ENCODE measurements around the gene TSGA10.
"Not testable (repeated sequence)": the region's sequence is repeated elsewhere in the genome, so short reads cannot be mapped to it uniquely, and the experiment has no call there.

Gene TSGA10

DNA sequence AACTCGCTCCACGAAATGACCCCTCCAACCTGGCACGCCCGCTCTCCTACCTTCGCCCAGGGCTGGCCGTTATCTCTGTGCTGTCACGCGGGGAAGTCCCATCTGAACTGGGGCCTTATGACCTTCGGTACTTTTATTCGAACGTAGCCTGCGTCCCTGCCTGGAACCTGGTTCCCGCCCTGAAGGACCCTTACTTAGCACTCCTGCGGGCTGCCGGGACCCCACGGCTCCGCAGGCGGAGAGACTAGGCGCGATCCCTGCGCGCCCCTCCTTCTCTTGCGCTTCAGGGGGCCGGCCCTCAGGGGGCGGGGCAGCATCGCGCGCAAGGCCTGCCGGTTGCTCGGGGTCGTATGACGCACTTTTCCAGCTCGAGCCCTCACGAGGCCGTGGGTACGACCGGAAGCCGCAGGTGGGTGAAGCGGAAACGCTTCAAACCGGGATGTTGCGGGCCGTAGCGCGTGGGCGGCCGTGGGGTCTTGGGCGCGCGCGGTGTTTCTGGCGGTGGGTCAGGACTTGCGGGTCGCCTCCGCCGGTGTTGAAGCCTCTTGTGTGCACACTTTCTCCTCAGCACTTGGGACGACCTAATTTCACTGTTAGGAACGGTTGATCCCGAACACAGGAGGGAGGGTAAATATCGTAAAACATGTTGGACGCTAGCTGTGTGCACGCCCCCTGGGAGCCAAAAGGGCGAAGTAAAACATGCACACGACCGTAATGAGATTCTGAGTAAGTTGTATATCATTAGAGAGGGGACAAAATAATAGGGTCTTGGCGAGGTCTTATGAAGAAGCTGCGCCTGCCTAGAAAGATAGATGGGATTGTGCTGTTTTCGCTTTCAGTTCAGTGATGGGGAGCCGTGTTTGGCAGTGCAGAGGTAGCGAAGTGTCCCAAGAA is at the start of gene TSGA10, which contains the start of gene LIPT1:
TSGA10 (minus strand) TSS at position 300 of the 894 bp plus-strand sequence. CDS start 45,503 bp downstream, outside the sequence.
LIPT1 (plus strand) TSS at position 325 of the 894 bp plus-strand sequence. CDS start 6,991 bp downstream, outside the sequence.
- DNase-seq (ENCODE audit: low read depth in 2 of 2, low spot score in 1 of 2), result peak; percentile 76 to 85

DNA sequence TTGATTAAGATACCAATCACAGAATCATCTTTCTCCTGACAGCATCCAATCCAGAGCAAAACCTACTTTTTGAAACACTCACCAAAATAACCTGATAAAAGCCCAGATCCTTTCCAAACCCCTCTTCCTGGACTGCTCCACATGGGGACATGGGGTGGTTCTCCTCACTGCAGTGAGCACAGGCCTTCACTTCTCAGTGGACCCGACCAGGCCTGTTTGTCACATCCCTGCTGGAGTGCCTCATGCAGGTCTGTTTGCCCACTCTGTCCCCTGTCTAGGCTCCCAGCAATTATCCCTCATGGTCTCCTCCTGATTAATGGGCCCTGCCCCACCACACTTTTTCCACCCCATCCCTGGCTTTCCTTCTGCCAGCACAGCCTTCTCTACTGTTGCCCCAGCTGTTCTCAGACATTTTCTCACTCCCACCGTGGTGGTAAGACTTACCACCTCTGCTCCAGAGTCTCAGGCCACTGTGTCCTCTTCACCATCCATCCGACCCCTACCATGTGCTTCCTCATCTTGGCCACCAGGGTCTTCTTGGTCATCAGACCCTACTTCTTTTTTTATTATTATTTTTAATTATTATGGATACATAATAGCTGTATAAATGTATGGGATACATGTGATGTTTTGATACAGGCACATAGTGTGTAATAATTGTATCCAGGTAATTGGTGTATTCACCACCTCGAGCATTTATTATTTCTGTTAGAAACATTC is 47.4 kb upstream of the TSGA10 start:
- DNase-seq (ENCODE audit: low read depth in 2 of 2, low spot score in 1 of 2), result no peak

DNA sequence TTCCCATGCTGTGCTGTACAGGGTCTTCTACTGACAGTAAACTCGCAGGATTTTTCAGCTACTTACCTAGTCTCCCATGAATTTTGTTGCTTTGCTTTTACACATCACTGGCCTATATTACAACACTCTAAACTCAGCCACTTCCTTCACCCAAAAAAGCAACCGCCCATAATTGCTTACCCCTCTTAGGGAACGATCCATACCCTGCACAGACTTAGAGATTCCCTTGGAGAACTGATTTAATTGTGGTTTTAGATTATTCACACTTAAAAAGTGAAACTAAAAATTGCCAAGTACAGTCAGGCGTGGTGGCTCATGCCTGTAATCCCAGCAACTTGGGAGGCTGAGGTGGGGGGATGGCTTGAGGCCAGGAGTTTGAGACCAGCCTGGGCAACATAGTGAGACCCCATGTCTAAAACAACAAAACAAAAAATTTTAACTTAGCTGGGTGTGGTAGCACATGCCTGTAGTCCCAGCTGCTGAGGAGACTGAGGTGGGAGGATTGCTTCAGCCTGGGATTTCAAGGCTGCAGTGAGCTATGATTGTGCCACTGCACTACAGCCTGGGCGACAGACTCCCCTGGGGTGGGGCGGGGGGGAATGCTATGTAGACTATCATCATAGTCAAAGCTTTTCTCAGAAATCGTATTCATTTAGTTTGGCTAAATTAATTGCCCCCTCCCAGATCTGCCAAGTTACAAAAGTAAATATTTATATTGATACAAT is 45.5 kb upstream of the TSGA10 start:
- no peak for DNase-seq (ENCODE audit: low read depth in 2 of 2, low spot score in 1 of 2)

- no peak for DNase-seq (ENCODE audit: low read depth in 2 of 2, low spot score in 1 of 2)
These were observed 43.5 kb upstream of the TSGA10 start for GRCh38 chr2:99198103-99198841.

DNA sequence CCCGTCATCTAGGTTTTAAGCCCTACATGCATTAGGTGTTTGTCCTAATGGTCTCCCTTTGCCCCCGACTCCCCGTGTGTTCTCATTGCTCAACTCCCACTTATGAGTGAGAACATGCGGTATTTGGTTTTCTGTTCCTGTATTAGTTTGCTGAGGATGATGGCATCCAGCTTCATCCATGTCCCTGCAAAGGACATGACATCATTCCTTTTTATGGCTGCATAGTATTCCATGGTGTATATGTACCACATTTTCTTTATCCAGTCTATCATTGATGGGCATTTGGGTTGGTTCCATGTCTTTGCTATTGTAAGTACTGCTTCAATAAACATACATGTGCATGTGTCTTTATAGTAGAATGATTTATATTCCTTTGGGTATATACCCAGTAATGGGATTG is 37.6 kb upstream of the TSGA10 start:
- DNase-seq (ENCODE audit: low read depth in 2 of 2, low spot score in 1 of 2), result not testable (repeated sequence)

DNA sequence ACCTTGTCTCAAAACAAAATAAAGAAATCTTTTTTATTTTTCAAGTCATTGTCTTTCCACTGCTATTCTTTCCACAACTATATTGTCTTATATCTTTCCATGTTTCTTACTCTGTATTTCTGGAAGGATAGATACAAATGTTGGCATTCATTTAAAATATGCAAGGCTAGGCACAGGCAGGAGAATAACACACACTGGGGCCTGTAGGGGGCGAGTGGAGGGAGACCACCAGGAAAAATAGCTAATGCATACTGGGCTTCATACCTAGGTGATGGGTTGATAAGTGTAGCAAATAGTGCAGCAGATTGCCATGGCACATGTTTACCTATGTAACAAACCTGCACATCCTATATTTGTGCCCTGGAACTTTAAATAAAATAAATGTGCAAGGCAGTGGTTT is 35.8 kb upstream of the TSGA10 start:
- DNase-seq (ENCODE audit: low read depth in 2 of 2, low spot score in 1 of 2), result no peak

DNA sequence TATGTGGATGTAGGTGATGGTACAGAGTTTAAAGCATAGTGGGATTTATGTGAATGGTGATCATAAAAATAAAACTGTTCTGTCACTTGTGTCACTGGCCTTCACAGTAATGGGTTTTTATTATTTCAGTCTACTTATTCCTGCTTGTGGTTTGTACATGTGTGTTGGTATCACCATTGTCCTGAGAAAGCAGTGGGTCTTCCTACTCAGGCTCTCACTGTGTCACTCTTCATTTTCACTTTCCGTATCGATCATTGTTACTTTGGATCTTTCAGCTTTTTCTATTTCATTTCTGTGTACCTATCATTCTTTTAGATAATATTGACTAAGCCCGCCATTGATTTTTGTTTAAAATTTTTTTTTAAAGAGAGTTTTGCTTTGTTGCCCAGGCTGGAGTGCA is 33.6 kb upstream of the TSGA10 start:
- no peak for DNase-seq (ENCODE audit: low read depth in 2 of 2, low spot score in 1 of 2)

DNA sequence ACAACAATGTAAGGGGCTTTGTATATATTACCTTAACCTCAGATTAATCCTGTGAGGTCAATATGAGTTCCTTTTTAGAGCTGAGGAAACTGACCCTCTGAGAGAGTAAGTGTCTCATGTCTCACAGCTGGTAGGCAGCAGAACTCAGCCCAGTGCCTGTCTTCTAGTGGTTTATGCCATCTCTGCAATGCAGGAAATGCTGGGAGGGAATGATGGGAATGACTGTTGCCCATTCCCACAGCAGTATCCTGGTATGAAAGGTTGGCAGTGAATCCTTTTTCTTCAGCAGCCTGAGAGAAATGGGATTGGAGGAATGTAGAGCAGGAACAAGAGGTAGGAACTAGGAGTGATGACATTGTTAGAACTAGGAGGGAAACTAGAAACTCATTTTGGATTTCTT is 32.3 kb upstream of the TSGA10 start:
- no peak for DNase-seq (ENCODE audit: low read depth in 2 of 2, low spot score in 1 of 2)

- no peak for DNase-seq (ENCODE audit: low read depth in 2 of 2, low spot score in 1 of 2)
These were observed 30.1 kb upstream of the TSGA10 start for GRCh38 chr2:99184811-99185210.

GRCh38 chr2:99183025-99183424 is 28.3 kb upstream of the TSGA10 start:
- DNase-seq (ENCODE audit: low read depth in 2 of 2, low spot score in 1 of 2), result no peak

GRCh38 chr2:99181624-99182000 is 26.9 kb upstream of the TSGA10 start:
- no peak for DNase-seq (ENCODE audit: low read depth in 2 of 2, low spot score in 1 of 2)

- DNase-seq (ENCODE audit: low read depth in 2 of 2, low spot score in 1 of 2), result peak; percentile 80 to 83
These were observed 26.2 kb upstream of the TSGA10 start, which contains the start of the genes MITD1 and MRPL30 for GRCh38 chr2:99180755-99181623. Gene MITD1, minus strand, starts transcription at chr2:99181058. Its CDS starts 77 bp downstream, at chr2:99180981. Gene MRPL30, plus strand, starts transcription at chr2:99181184. Its CDS starts 5,020 bp downstream, at chr2:99186204.

GRCh38 chr2:99171377-99172140 is 16.8 kb upstream of the TSGA10 start:
- no peak for DNase-seq (ENCODE audit: low read depth in 2 of 2, low spot score in 1 of 2)

DNA sequence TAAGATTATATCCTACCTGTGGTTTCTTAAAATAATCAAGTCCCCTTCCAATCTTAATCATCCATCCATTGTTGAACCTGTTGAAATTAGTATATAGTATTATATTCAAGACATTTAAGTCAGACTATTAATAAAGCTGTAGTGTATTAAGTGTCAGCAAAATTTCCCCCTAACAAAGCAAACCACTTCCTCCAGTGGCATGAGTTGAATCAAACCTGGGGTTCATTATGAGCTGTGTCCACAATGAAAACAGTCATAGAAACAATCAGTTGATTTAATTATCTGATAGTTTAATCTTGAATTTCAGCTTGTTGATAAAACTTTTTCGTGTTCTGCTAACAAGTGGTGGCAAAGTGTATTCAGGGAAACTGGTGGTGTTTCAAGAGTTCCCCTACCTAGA is 14.8 kb upstream of the TSGA10 start:
- no peak for DNase-seq (ENCODE audit: low read depth in 2 of 2, low spot score in 1 of 2)

DNA sequence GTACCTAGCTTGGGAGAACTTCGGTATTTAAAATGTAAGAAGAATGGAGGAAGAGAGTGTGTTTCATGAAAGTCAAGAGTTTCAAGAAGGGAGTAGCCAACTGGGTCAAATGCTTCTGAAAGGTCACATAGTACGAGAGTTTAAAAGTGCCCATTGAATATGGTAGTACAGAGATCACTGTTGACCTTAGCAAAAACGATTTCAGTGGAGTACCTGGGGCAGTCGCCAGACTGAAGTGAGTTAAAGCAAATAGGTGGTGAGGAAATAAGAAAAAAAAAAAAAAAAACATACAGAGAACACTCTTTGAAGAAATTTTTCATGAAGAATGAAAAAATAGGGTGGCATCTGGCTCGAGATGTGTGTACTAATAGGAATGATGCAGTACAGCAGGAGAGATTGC is 11.5 kb upstream of the TSGA10 start:
- no peak for DNase-seq (ENCODE audit: low read depth in 2 of 2, low spot score in 1 of 2)

DNA sequence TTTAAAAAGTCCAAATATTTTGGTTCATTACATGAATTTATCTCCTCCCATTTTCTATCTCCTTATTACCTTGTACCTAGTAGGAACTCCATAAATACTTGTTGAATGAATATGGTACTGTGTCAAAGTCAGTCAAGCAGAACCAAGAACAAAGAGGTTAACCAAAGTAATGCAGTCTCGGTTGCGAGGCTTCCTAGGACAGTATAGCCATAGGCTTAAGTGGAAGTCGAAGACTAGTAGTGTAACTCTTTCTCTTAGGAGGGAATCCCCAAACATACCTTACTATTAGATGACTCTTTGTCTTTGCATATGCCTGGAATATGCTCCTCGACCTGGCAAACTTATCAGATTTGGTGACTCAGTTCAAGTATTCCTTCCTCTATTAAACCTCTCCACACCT is 4.9 kb upstream of the TSGA10 start:
- no peak for DNase-seq (ENCODE audit: low read depth in 2 of 2, low spot score in 1 of 2)

- DNase-seq (ENCODE audit: low read depth in 2 of 2, low spot score in 1 of 2), result no peak
These were observed 3.9 kb upstream of the TSGA10 start for GRCh38 chr2:99158599-99158998.

DNA sequence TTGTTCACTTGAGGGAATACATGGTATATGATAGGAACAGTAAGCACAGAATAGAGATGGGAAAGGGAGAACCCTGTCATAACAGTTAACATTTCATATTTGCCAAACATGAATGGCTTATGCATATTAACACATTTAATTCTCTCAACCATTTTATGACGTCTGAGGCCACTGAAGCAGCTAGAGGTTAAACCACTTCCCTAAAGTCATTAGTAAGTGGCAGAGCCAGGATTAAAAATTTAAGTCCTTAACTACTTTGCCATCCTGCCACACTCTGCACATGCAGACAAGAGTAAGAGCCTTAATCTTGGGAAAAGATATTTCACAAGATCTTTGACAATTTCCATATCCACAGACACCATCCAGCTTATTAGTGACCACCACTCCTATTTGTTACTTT is 2.1 kb upstream of the TSGA10 start:
- DNase-seq (ENCODE audit: low read depth in 2 of 2, low spot score in 1 of 2), result no peak
